Activated CD4-positive, alpha-beta T cell treated with anti-CD3 and anti-CD28 coated beads, Interleukin-2, amount 10 ng/mL, durations not matched to agents 24 days and 14 days (primary cell): ENCODE data around the gene INPP5A. TPM values are rescaled to one million over a fixed set of nuclear protein-coding genes. Genes with fewer than 3 reads are reported as not detected.
"Not testable (repeated sequence)": the region's sequence is repeated elsewhere in the genome, so short reads cannot be mapped to it uniquely, and the experiment has no call there.

ENCODE experiments used
- DNase-seq: peaks from one replicate; pipeline ENCODE4 v3.0.0; 2022
- H3K27ac Mint-ChIP-seq: one replicate; pipeline ENCODE4 v1.8.0; 2022; ENCODE audit warnings: mild to moderate bottlenecking, mixed read lengths
- H3K27me3 Mint-ChIP-seq: one replicate; pipeline ENCODE4 v1.8.0; 2022; ENCODE audit warnings: mixed read lengths
- H3K36me3 Mint-ChIP-seq: one replicate; pipeline ENCODE4 v1.8.0; 2022; ENCODE audit warnings: low read depth, mild to moderate bottlenecking, mixed read lengths
- H3K4me1 Mint-ChIP-seq: one replicate; pipeline ENCODE4 v1.8.0; 2021; ENCODE audit warnings: mixed read lengths
- H3K4me3 Mint-ChIP-seq: one replicate; pipeline ENCODE4 v1.8.0; 2022; ENCODE audit warnings: mild to moderate bottlenecking, moderate library complexity, mixed read lengths
- H3K9me3 Mint-ChIP-seq: one replicate; pipeline ENCODE4 v1.8.0; 2021; ENCODE audit warnings: mixed read lengths
- intact Hi-C: fragments of 100-400 bp; cut with micrococcal nuclease; formaldehyde crosslinking; loops from one replicate; pipeline ENCODE4 v1.15.1; 2023
- total RNA-seq: library from RNA; stranded (reverse); gene quantifications from 2 replicates; pipeline ENCODE4 v1.2.3, GENCODE V29; 2022

The INPP5A gene
- total RNA-seq, 1 donor from 2014 or later = 10.3 TPM

- peaks cover 3% of the 10 kb centered on the region for H3K36me3 Mint-ChIP-seq
- no peaks in the 10 kb centered on the region for H3K27me3 Mint-ChIP-seq
- H3K9me3 Mint-ChIP-seq = no peaks in the 10 kb centered on the region
- no peak for DNase-seq
- H3K4me3 Mint-ChIP-seq = no peak overlapping the region
- H3K27ac Mint-ChIP-seq = no peak overlapping the region
- H3K4me1 Mint-ChIP-seq = peaks cover 25% of the 10 kb centered on the region
- intact Hi-C loops = no loop called here
These were observed 11.8 kb downstream of the INPP5A start for GRCh38 chr10:132549371-132549770.

GRCh38 chr10:132550366-132551092 is 12.9 kb downstream of the INPP5A start:
- no peaks in the 10 kb centered on the region for H3K36me3 Mint-ChIP-seq
- no peak for DNase-seq
- H3K4me1 Mint-ChIP-seq = peaks cover 17% of the 10 kb centered on the region
- H3K27me3 Mint-ChIP-seq = no peaks in the 10 kb centered on the region
- H3K4me3 Mint-ChIP-seq = peak overlapping the region; percentile 62
- H3K27ac Mint-ChIP-seq = peak overlapping the region; percentile 69
- no peaks in the 10 kb centered on the region for H3K9me3 Mint-ChIP-seq
- intact Hi-C loops = loop anchor here (1.0 kb wide), 1 partner anchor 10 kb away; no protein-coding TSS in a partner anchor

- H3K27me3 Mint-ChIP-seq = no peaks in the 10 kb centered on the region
- peak overlapping the region; percentile 69 for H3K27ac Mint-ChIP-seq
- peak; percentile 81 for DNase-seq
- H3K4me1 Mint-ChIP-seq = peaks cover 20% of the 10 kb centered on the region
- no peaks in the 10 kb centered on the region for H3K9me3 Mint-ChIP-seq
- no peaks in the 10 kb centered on the region for H3K36me3 Mint-ChIP-seq
- intact Hi-C loops = loop anchor here (1.0 kb wide), 1 partner anchor 11 kb away; no protein-coding TSS in a partner anchor
- peak overlapping the region; percentile 62 for H3K4me3 Mint-ChIP-seq
These were observed 13.7 kb downstream of the INPP5A start for GRCh38 chr10:132551093-132551807.

- intact Hi-C loops = loop anchor here (1.0 kb wide), 1 partner anchor 11 kb away; no protein-coding TSS in a partner anchor
- H3K4me3 Mint-ChIP-seq = peak overlapping the region; percentile 62
- DNase-seq = no peak
- peaks cover 2% of the 10 kb centered on the region for H3K36me3 Mint-ChIP-seq
- H3K4me1 Mint-ChIP-seq = peaks cover 23% of the 10 kb centered on the region
- H3K27me3 Mint-ChIP-seq = no peaks in the 10 kb centered on the region
- peak overlapping the region; percentile 69 for H3K27ac Mint-ChIP-seq
- no peaks in the 10 kb centered on the region for H3K9me3 Mint-ChIP-seq
These were observed 14.2 kb downstream of the INPP5A start for GRCh38 chr10:132551808-132552130.

GRCh38 chr10:132552635-132553034 is 15.0 kb downstream of the INPP5A start:
- H3K4me3 Mint-ChIP-seq, H3K36me3 Mint-ChIP-seq, intact Hi-C loops, DNase-seq, H3K9me3 Mint-ChIP-seq, H3K27me3 Mint-ChIP-seq, H3K27ac Mint-ChIP-seq: not testable (repeated sequence)
- peaks cover 24% of the 10 kb centered on the region for H3K4me1 Mint-ChIP-seq

GRCh38 chr10:132553568-132553967 is 16.0 kb downstream of the INPP5A start:
- DNase-seq, H3K36me3 Mint-ChIP-seq, H3K9me3 Mint-ChIP-seq, H3K4me3 Mint-ChIP-seq, H3K27me3 Mint-ChIP-seq, intact Hi-C loops, H3K27ac Mint-ChIP-seq: not testable (repeated sequence)
- peaks cover 24% of the 10 kb centered on the region for H3K4me1 Mint-ChIP-seq

GRCh38 chr10:132554053-132554990 is 16.7 kb downstream of the INPP5A start:
- Mint-ChIP-seq H3K9me3 (no peaks in the 10 kb centered on the region), H3K4me1 (peaks cover 24% of the 10 kb centered on the region), H3K27me3 (no peaks in the 10 kb centered on the region), H3K36me3 (peaks cover 2% of the 10 kb centered on the region), H3K4me3 (no peak overlapping the region), H3K27ac (no peak overlapping the region)
- intact Hi-C loops = no loop called here
- no peak for DNase-seq

GRCh38 chr10:132554991-132555647 is 17.5 kb downstream of the INPP5A start:
- intact Hi-C loops = no loop called here

GRCh38 chr10:132555648-132556575 is 18.3 kb downstream of the INPP5A start:
- no peak for DNase-seq
- H3K4me3 Mint-ChIP-seq = no peak overlapping the region
- intact Hi-C loops = no loop called here
- no peak overlapping the region for H3K27ac Mint-ChIP-seq
- H3K27me3 Mint-ChIP-seq = no peaks in the 10 kb centered on the region
- peaks cover 34% of the 10 kb centered on the region for H3K4me1 Mint-ChIP-seq
- H3K9me3 Mint-ChIP-seq = no peaks in the 10 kb centered on the region
- peaks cover 5% of the 10 kb centered on the region for H3K36me3 Mint-ChIP-seq

More at GRCh38 chr10:132554991-132555647, 17.5 kb downstream of the INPP5A start:
- Mint-ChIP-seq H3K4me1 (peaks cover 32% of the 10 kb centered on the region), H3K9me3 (no peaks in the 10 kb centered on the region), H3K4me3 (no peak overlapping the region), H3K27me3 (no peaks in the 10 kb centered on the region), H3K27ac (no peak overlapping the region), H3K36me3 (peaks cover 5% of the 10 kb centered on the region)
- DNase-seq = peak; percentile 82

GRCh38 chr10:132556994-132557441 is 19.4 kb downstream of the INPP5A start:
- H3K4me1 Mint-ChIP-seq = peaks cover 23% of the 10 kb centered on the region
- peaks cover 5% of the 10 kb centered on the region for H3K36me3 Mint-ChIP-seq
- no peak for DNase-seq
- intact Hi-C loops = no loop called here
- H3K27ac Mint-ChIP-seq = no peak overlapping the region
- no peak overlapping the region for H3K4me3 Mint-ChIP-seq
- H3K27me3 Mint-ChIP-seq = no peaks in the 10 kb centered on the region
- no peaks in the 10 kb centered on the region for H3K9me3 Mint-ChIP-seq

- peaks cover 23% of the 10 kb centered on the region for H3K4me1 Mint-ChIP-seq
- H3K9me3 Mint-ChIP-seq = no peaks in the 10 kb centered on the region
- DNase-seq = no peak
- intact Hi-C loops = no loop called here
- H3K36me3 Mint-ChIP-seq = peaks cover 5% of the 10 kb centered on the region
- H3K4me3 Mint-ChIP-seq = no peak overlapping the region
- H3K27ac Mint-ChIP-seq = no peak overlapping the region
- H3K27me3 Mint-ChIP-seq = no peaks in the 10 kb centered on the region
These were observed 20.3 kb downstream of the INPP5A start for GRCh38 chr10:132557696-132558515.
